LNCaP clone FGC (cell line): ENCODE data around the gene C6orf89.
A peak's percentile ranks its signal among the peaks of the same experiment; 100 is the strongest.

Experiments used
- DNase-seq: peaks from one replicate; pipeline ENCODE4 v3.0.0-alpha.2; 2011; ENCODE audit warnings: low read depth
- H3K4me3 ChIP-seq: 2 replicates; pipeline ENCODE4 v1.5.1; 2011; ENCODE audit warnings: mild to moderate bottlenecking, low read depth, low read length, control low read depth
- CTCF ChIP-seq: IDR thresholded peaks from 2 replicates; pipeline ENCODE4 v1.5.1; 2012; ENCODE audit warnings: mild to moderate bottlenecking; ENCODE audit not compliant: control insufficient read depth, insufficient read depth; ENCODE audit errors: extremely low read depth

The C6orf89 gene

DNA sequence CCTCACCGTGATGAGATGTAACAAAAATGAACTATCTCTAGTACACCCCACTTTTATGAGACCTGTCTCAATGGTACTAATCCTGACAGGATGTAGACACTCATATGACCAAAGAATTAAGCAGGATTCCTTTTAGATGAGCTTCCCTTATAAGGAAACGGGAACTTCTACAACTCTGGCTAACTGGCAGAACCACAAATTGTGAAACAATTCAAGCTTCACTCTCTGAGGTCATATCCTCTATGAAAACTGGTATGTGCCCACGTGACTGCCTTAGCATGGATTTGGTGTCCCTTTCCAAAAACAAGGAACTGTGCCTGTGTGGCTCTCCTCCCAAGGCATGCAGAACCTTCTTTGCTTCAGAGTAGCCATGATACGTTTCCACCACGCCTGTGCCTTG, 32.4 kb upstream of the C6orf89 start:
- DNase-seq: peak; percentile 32
- no peak overlapping the region for H3K4me3 ChIP-seq
- TF ChIP-seq CTCF: no peak

DNA sequence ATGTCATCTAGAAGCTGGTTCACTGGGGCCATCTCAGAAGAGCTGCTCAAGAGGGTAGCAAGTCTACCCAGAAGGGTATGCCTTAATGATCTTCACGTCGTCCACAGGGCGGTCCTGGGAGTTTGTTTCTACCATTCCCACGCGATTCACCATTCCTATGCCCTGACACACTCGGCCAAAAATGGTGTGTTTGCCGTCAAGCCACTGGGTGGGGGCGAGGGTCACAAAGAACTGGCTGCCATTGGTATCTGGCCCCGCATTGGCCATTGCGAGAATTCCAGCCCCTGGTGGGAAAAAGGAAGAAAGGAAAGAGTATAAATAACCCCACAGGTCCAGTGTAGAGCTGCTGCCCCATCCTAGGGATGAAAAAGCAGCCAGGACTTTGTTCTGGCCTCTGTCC, 30.0 kb upstream of the C6orf89 start:
- no peak for TF ChIP-seq CTCF
- no peak overlapping the region for H3K4me3 ChIP-seq
- no peak for DNase-seq

DNA sequence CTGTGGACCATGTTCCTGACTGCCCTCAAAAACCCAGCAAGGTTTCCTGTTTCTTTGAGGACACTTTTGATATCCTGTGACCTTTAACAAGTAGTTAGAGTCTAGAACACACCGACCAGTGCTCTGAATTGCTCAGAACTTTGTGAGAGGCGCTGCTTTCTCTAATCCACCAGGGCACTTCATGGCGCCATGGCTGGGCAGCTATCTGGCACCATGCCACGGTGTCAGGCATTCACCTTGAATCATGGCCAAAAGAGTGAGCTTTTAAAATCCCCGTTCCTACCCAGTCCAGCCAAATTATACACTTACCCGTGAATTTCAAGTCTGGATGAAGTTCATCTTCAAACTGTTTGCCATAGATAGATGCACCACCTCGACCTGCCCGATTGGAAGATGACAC, 29.5 kb upstream of the C6orf89 start:
- TF ChIP-seq CTCF: no peak
- DNase-seq: no peak
- no peak overlapping the region for H3K4me3 ChIP-seq

GRCh38 chr6:36857325-36857724, 28.4 kb upstream of the C6orf89 start:
- TF ChIP-seq CTCF: no peak
- no peak overlapping the region for H3K4me3 ChIP-seq
- DNase-seq: no peak

DNA sequence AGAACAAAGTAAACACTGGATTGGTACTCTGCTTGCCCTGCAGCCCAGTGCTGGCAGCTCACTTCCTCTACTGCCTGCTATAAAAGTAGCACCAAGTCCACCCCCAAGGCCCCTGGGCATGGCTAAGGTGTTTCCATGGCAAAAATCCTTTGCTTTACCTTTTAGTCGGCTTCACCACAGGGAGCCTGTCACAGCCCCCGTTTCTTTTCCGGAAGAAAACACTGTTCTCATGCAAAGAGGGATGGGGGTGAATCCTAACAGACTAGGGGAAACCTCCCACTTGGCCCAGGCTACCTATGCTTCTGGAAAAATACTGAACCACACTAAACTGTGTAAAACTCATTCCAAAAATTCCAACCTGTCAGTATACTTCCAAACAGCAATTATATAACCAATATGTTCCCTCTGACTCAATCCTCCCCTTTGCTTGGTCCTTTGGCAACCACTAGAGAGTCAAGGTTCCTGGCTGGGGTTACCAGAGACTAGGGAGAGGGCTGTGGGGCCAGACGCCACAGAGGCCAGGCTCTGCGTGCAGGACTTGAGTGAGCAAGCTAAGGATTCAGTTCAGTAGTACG, 27.3 kb upstream of the C6orf89 start:
- H3K4me3 ChIP-seq: no peak overlapping the region
- DNase-seq: no peak
- TF ChIP-seq CTCF: no peak

- no peak for TF ChIP-seq CTCF
- DNase-seq: no peak
- no peak overlapping the region for H3K4me3 ChIP-seq
These were observed 25.6 kb upstream of the C6orf89 start for GRCh38 chr6:36860126-36860525.

GRCh38 chr6:36862164-36862847, 23.4 kb upstream of the C6orf89 start:
- no peak overlapping the region for H3K4me3 ChIP-seq
- no peak for DNase-seq
- TF ChIP-seq CTCF: no peak
